Prostate gland (tissue), 2 donors: ENCODE measurements around the gene SRGAP3.

Experiments
- CTCF ChIP-seq, 4 experiments: fragments of 200-600 bp in 2 of 4; fragments of 450-650 bp in 2 of 4; sonication (generic) in 2 of 4; IDR thresholded peaks; 1 replicate in 3 of 4; 2 replicates in 1 of 4; pipeline ENCODE4 v1.5.1; 2016 to 2019; ENCODE audit warnings: antibody characterized with exemption in 4 of 4, mild to moderate bottlenecking in 2 of 4, moderate library complexity in 2 of 4
- POLR2A ChIP-seq: fragments of 450-650 bp; IDR thresholded peaks from one replicate; pipeline ENCODE4 v1.6.1; 2016; ENCODE audit warnings: antibody characterized with exemption, mild to moderate bottlenecking
- POLR2AphosphoS5 ChIP-seq: sonication (generic); formaldehyde crosslinking; IDR thresholded peaks from one replicate; pipeline ENCODE4 v1.6.1; 2017; ENCODE audit warnings: antibody characterized with exemption

- TF ChIP-seq POLR2A (no peak), CTCF (IDR thresholded peaks at IDR 0.05) (no peak), POLR2AphosphoS5 (no peak)
Measured at GRCh38 chr3:9135526-9135925, 113.9 kb downstream of the SRGAP3 start.
